HUDEP-2 (cell line): ENCODE data around the gene IQCE.
"Not testable (repeated sequence)": the region's sequence is repeated elsewhere in the genome, so short reads cannot be mapped to it uniquely, and the experiment has no call there.

Source experiments
- DNase-seq, 76 experiments: peaks; one replicate each; lab custom pipeline; 2025; ENCODE audit not compliant: unreplicated experiment in 76 of 76; lab: John Stamatoyannopoulos, UW

The IQCE gene

GRCh38 chr7:2530994-2531795, 27.6 kb upstream of the IQCE start:
- DNase-seq, result not testable (repeated sequence)

GRCh38 chr7:2531796-2532110, 27.0 kb upstream of the IQCE start:
- DNase-seq, result not testable (repeated sequence)

GRCh38 chr7:2532199-2532772, 26.5 kb upstream of the IQCE start:
- DNase-seq, result not testable (repeated sequence)

GRCh38 chr7:2532816-2533215, 26.0 kb upstream of the IQCE start:
- DNase-seq, result not testable (repeated sequence)

GRCh38 chr7:2533566-2533965, 25.2 kb upstream of the IQCE start:
- DNase-seq, result not testable (repeated sequence)

- DNase-seq, result not testable (repeated sequence)
These were observed 24.6 kb upstream of the IQCE start for GRCh38 chr7:2534214-2534613.

- DNase-seq, result not testable (repeated sequence)
These were observed 22.7 kb upstream of the IQCE start for GRCh38 chr7:2535872-2536627.

GRCh38 chr7:2537981-2538851, 20.6 kb upstream of the IQCE start:
- DNase-seq, result no peak

- DNase-seq, result no peak
These were observed 19.5 kb upstream of the IQCE start for GRCh38 chr7:2539031-2539911.

GRCh38 chr7:2540133-2540532, 18.6 kb upstream of the IQCE start:
- no peak for DNase-seq

GRCh38 chr7:2540641-2541051, 18.1 kb upstream of the IQCE start:
- DNase-seq, result no peak

- no peak for DNase-seq
These were observed 17.3 kb upstream of the IQCE start for GRCh38 chr7:2541291-2542010.

GRCh38 chr7:2542011-2542915, 16.5 kb upstream of the IQCE start:
- no peak for DNase-seq

GRCh38 chr7:2542916-2543871, 15.6 kb upstream of the IQCE start:
- no peak for DNase-seq

- no peak for DNase-seq
These were observed 14.1 kb upstream of the IQCE start for GRCh38 chr7:2544541-2545188.

- DNase-seq, result no peak
These were observed 12.9 kb upstream of the IQCE start for GRCh38 chr7:2545746-2546425.
